SH-SY5Y (cell line): ENCODE data around the gene COA7.

Experiments used
- GATA2 ChIP-seq: IDR thresholded peaks from 2 replicates; pipeline ENCODE4 v1.6.1; 2011; ENCODE audit warnings: mild to moderate bottlenecking, low read depth, low read length
- GATA3 ChIP-seq: IDR thresholded peaks from 2 replicates; pipeline ENCODE4 v1.6.1; 2011; ENCODE audit warnings: low read depth, mild to moderate bottlenecking, low read length, moderate library complexity

DNA sequence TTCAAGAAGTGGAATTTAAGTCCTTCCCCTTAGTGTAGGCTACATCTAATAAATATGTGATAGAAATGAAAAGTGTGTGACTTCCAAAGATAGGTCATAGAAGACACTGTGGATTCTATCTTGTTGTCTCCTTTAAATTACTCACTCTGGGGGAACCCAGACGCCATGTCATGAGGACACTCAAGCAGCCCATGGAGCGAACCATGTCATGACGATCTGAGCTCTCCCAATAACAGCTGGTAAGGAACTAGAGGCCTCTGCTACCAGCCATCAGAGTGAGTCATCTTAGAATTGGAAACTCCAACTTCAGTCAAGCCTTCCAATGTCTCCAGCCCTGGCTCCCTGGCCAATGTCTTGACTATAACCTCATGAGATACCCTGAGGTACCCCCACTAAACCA, 6.3 kb downstream of the COA7 start:
- TF ChIP-seq GATA2 (no peak), GATA3 (no peak)
